Measurements from ENCODE around the gene KCNK16.

DNA sequence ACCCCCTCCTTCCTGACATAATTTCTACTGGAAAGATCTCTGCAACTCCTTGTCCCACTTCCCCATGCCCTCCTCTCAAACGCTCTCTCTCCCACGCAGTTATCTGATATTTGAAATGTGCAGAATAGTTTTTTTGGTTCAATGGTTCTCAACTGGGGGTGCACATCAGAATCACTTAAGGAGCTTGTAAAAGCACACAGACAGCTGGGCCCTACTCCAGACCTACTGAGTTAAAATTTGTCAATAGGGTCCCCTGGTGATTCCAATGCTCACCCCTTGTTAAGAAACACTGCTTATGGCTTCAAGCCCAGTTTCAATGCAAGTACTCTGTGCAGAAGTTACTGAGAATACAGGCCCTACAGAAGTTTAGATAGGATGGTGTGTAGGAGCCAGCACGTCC is 45.2 kb upstream of the KCNK16 start:
- TF ChIP-seq, protein P1, sequence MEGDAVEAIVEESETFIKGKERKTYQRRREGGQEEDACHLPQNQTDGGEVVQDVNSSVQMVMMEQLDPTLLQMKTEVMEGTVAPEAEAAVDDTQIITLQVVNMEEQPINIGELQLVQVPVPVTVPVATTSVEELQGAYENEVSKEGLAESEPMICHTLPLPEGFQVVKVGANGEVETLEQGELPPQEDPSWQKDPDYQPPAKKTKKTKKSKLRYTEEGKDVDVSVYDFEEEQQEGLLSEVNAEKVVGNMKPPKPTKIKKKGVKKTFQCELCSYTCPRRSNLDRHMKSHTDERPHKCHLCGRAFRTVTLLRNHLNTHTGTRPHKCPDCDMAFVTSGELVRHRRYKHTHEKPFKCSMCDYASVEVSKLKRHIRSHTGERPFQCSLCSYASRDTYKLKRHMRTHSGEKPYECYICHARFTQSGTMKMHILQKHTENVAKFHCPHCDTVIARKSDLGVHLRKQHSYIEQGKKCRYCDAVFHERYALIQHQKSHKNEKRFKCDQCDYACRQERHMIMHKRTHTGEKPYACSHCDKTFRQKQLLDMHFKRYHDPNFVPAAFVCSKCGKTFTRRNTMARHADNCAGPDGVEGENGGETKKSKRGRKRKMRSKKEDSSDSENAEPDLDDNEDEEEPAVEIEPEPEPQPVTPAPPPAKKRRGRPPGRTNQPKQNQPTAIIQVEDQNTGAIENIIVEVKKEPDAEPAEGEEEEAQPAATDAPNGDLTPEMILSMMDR (IDR thresholded peaks at IDR 0.05) = no peak
- TF ChIP-seq EP300 (IDR thresholded peaks at IDR 0.05; ENCODE audit: low read depth) = no peak
